HepG2 (cell line): ENCODE measurements around the gene LUC7L2. TPM values are rescaled to one million over a fixed set of nuclear protein-coding genes. Genes with fewer than 3 reads are reported as not detected.
A peak's percentile ranks its signal among the peaks of the same experiment; 100 is the strongest.

Experiments
- BRF2 ChIP-seq: sonication (generic); formaldehyde crosslinking; IDR thresholded peaks from 2 replicates; pipeline ENCODE4 v1.8.1; 2022; ENCODE audit warnings: mild to moderate bottlenecking, missing genetic modification reagents
- HCFC1 ChIP-seq: fragments of 150-350 bp; IDR thresholded peaks from 2 replicates; pipeline ENCODE4 v1.6.1; 2014; ENCODE audit warnings: low read depth, low read length
- HHEX ChIP-seq: IDR thresholded peaks from 2 replicates; pipeline ENCODE4 v1.6.1; 2016; ENCODE audit warnings: control low read depth
- HMG20B ChIP-seq: conservative IDR thresholded peaks from 2 replicates; pipeline ENCODE4 v1.6.1; 2016; ENCODE audit warnings: missing genetic modification reagents, missing compliant biosample characterization
- KDM3A ChIP-seq: IDR thresholded peaks from 2 replicates; pipeline ENCODE4 v1.6.1; 2018; ENCODE audit warnings: low read depth, missing compliant biosample characterization
- MAFG ChIP-seq: sonication (generic); formaldehyde crosslinking; IDR thresholded peaks from 2 replicates; pipeline ENCODE4 v1.5.1; 2020; ENCODE audit warnings: mild to moderate bottlenecking, missing genetic modification reagents
- MIER3 ChIP-seq: IDR thresholded peaks from 2 replicates; pipeline ENCODE4 v1.6.1; 2016; ENCODE audit warnings: missing compliant biosample characterization, borderline replicate concordance
- NCOR1 ChIP-seq: fragments of 200-600 bp; sonication (generic); IDR thresholded peaks from 2 replicates; pipeline ENCODE4 v1.7.0; 2017; ENCODE audit warnings: antibody characterized with exemption, low read length, borderline replicate concordance
- NR2C2 ChIP-seq: sonication (generic); formaldehyde crosslinking; IDR thresholded peaks from 2 replicates; pipeline ENCODE4 v1.4.0; 2020; ENCODE audit warnings: missing genetic modification reagents, mild to moderate bottlenecking, moderate library complexity, borderline replicate concordance
- SMARCC2 ChIP-seq: fragments of 450-650 bp; IDR thresholded peaks from 2 replicates; pipeline ENCODE4 v1.6.1; 2017; ENCODE audit warnings: antibody characterized with exemption, mild to moderate bottlenecking
- TSC22D2 ChIP-seq: sonication (generic); formaldehyde crosslinking; IDR thresholded peaks from 2 replicates; pipeline ENCODE4 v1.5.1; 2020; ENCODE audit warnings: missing genetic modification reagents, mild to moderate bottlenecking, borderline replicate concordance
- ZBTB25 ChIP-seq: IDR thresholded peaks from 2 replicates; pipeline ENCODE4 v1.6.1; 2018; ENCODE audit warnings: missing genetic modification reagents
- ZFX ChIP-seq: sonication (generic); formaldehyde crosslinking; IDR thresholded peaks from 2 replicates; pipeline ENCODE4 v1.4.0; 2020; ENCODE audit warnings: mild to moderate bottlenecking, low read depth, missing genetic modification reagents, moderate library complexity
- ZNF232 ChIP-seq: sonication (generic); formaldehyde crosslinking; IDR thresholded peaks from 2 replicates; pipeline ENCODE4 v1.4.0; 2020; ENCODE audit warnings: missing genetic modification reagents, borderline replicate concordance
- ZNF547 ChIP-seq: sonication (generic); formaldehyde crosslinking; IDR thresholded peaks from 2 replicates; pipeline ENCODE4 v1.5.1; 2020; ENCODE audit warnings: mild to moderate bottlenecking, missing genetic modification reagents
- ZNF615 ChIP-seq: sonication (generic); formaldehyde crosslinking; IDR thresholded peaks from 2 replicates; pipeline ENCODE4 v1.5.0; 2020; ENCODE audit warnings: mild to moderate bottlenecking, missing genetic modification reagents, borderline replicate concordance
- ZNF619 ChIP-seq: sonication (generic); formaldehyde crosslinking; IDR thresholded peaks from 2 replicates; pipeline ENCODE4 v1.4.0; 2020; ENCODE audit warnings: mild to moderate bottlenecking, missing genetic modification reagents
- ZNF674 ChIP-seq: sonication (generic); formaldehyde crosslinking; IDR thresholded peaks from 2 replicates; pipeline ENCODE4 v1.5.0; 2020; ENCODE audit warnings: low read depth, mild to moderate bottlenecking, missing genetic modification reagents
- ZNF737 ChIP-seq: sonication (generic); formaldehyde crosslinking; IDR thresholded peaks from 2 replicates; pipeline ENCODE4 v1.5.0; 2020; ENCODE audit warnings: missing genetic modification reagents, mild to moderate bottlenecking, borderline replicate concordance
- ZNF790 ChIP-seq: sonication (generic); formaldehyde crosslinking; IDR thresholded peaks from 2 replicates; pipeline ENCODE4 v1.8.0; 2022; ENCODE audit warnings: missing genetic modification reagents, mild to moderate bottlenecking, borderline replicate concordance
- ZSCAN30 ChIP-seq: sonication (generic); formaldehyde crosslinking; IDR thresholded peaks from 2 replicates; pipeline ENCODE4 v1.5.0; 2020; ENCODE audit warnings: mild to moderate bottlenecking, missing genetic modification reagents
- polyA plus RNA-seq, 8 experiments: library from polyadenylated mRNA; depleted of rRNA in 3 of 8; stranded (reverse) in 7 of 8; unstranded in 1 of 8; fragments of >200 nt; fragmentation: Illumina TruSeq in 4 of 8; extraction: Trizol in 4 of 8; gene quantifications; 2 replicates each; pipeline versions ENCODE4 v1.2.1 to v1.2.3, GENCODE V29; 2011 to 2016; ENCODE audit warnings: low read depth in 4 of 8, missing spikeins in 1 of 8, mixed read lengths in 1 of 8; ENCODE audit not compliant: insufficient read depth in 1 of 8
- total RNA-seq, 5 experiments: library from RNA; depleted of rRNA; stranded (reverse); fragments of >200 nt; fragmentation: Illumina TruSeq; extraction: Trizol; gene quantifications; 2 replicates each; pipeline ENCODE4 v1.2.3, GENCODE V29; 2016; ENCODE audit warnings: low read depth in 1 of 5
- TF ChIP-seq, protein P1 (sequence below): sonication (generic); formaldehyde crosslinking; IDR thresholded peaks from 2 replicates; pipeline ENCODE4 v1.4.0; 2020; ENCODE audit warnings: mild to moderate bottlenecking, low read depth, missing genetic modification reagents
- TF ChIP-seq, protein P2 (sequence below): fragments of 450-650 bp; IDR thresholded peaks from 2 replicates; pipeline ENCODE4 v1.6.1; 2017
- TF ChIP-seq, protein P3 (sequence below): sonication (generic); formaldehyde crosslinking; IDR thresholded peaks from 2 replicates; pipeline ENCODE4 v1.4.0; 2020; ENCODE audit warnings: low read depth, mild to moderate bottlenecking, missing genetic modification reagents

Gene LUC7L2
- total and polyA plus RNA-seq, 2 of the 13 experiments (the other 11 are each of a cell fraction or from before 2014, with no cell fraction given) = 17.9 to 50.7 TPM

GRCh38 chr7:139340037-139340807, 19.5 kb upstream of the LUC7L2 start (continued):
- TF ChIP-seq TSC22D2 (CRISPR knock-in tag) (no peak), ZSCAN30 (CRISPR knock-in tag) (no peak), HCFC1 (peak; percentile 53), NCOR1 (peak; percentile 25; the same call in 1 of the 2 replicates), ZFX (CRISPR knock-in tag) (peak; percentile 87), BRF2 (CRISPR knock-in tag) (peak; percentile 74; the same call in 1 of the 2 replicates), ZNF232 (CRISPR knock-in tag) (0 out of 2 replicates have a peak, but pooled peaks have one; percentile 71), NR2C2 (peak; percentile 99), ZNF547 (CRISPR knock-in tag) (peak; percentile 85), ZNF674 (CRISPR knock-in tag) (no peak), ZNF737 (no peak), ZBTB25 (CRISPR knock-in tag) (peak; percentile 97), ZNF619 (no peak), KDM3A (CRISPR knock-in tag) (peak; percentile 48; the same call in 1 of the 2 replicates), ZNF615 (CRISPR knock-in tag) (0 out of 2 replicates have a peak, but pooled peaks have one; percentile 5), ZNF790 (CRISPR knock-in tag) (0 out of 2 replicates have a peak, but pooled peaks have one; percentile 50), HMG20B (CRISPR knock-in tag) (no peak), MIER3 (CRISPR knock-in tag) (no peak), SMARCC2 (no peak), HHEX (CRISPR knock-in tag) (no peak), MAFG (CRISPR knock-in tag) (no peak)
- TF ChIP-seq, protein P1, sequence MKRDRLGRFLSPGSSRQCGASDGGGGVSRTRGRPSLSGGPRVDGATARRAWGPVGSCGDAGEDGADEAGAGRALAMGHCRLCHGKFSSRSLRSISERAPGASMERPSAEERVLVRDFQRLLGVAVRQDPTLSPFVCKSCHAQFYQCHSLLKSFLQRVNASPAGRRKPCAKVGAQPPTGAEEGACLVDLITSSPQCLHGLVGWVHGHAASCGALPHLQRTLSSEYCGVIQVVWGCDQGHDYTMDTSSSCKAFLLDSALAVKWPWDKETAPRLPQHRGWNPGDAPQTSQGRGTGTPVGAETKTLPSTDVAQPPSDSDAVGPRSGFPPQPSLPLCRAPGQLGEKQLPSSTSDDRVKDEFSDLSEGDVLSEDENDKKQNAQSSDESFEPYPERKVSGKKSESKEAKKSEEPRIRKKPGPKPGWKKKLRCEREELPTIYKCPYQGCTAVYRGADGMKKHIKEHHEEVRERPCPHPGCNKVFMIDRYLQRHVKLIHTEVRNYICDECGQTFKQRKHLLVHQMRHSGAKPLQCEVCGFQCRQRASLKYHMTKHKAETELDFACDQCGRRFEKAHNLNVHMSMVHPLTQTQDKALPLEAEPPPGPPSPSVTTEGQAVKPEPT (CRISPR knock-in tag) = peak; percentile 85; the same call in 1 of the 2 replicates
- TF ChIP-seq, protein P2, sequence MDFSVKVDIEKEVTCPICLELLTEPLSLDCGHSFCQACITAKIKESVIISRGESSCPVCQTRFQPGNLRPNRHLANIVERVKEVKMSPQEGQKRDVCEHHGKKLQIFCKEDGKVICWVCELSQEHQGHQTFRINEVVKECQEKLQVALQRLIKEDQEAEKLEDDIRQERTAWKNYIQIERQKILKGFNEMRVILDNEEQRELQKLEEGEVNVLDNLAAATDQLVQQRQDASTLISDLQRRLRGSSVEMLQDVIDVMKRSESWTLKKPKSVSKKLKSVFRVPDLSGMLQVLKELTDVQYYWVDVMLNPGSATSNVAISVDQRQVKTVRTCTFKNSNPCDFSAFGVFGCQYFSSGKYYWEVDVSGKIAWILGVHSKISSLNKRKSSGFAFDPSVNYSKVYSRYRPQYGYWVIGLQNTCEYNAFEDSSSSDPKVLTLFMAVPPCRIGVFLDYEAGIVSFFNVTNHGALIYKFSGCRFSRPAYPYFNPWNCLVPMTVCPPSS = no peak
- TF ChIP-seq, protein P3, sequence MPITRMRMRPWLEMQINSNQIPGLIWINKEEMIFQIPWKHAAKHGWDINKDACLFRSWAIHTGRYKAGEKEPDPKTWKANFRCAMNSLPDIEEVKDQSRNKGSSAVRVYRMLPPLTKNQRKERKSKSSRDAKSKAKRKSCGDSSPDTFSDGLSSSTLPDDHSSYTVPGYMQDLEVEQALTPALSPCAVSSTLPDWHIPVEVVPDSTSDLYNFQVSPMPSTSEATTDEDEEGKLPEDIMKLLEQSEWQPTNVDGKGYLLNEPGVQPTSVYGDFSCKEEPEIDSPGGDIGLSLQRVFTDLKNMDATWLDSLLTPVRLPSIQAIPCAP (CRISPR knock-in tag) = 0 out of 2 replicates have a peak, but pooled peaks have one; percentile 39
